K562 (cell line): ENCODE data around the gene UPP1. TPM values are rescaled to one million over a fixed set of nuclear protein-coding genes. Genes with fewer than 3 reads are reported as not detected.

ENCODE experiments used
- CC2D1A ChIP-seq: fragments of 450-650 bp; IDR thresholded peaks from 2 replicates; pipeline ENCODE4 v1.6.1; 2017; ENCODE audit warnings: mild to moderate bottlenecking
- E2F8 ChIP-seq: fragments of 450-650 bp; IDR thresholded peaks from 2 replicates; pipeline ENCODE4 v1.7.1; 2018; ENCODE audit warnings: mild to moderate bottlenecking, low read depth; ENCODE audit not compliant: partially characterized antibody
- KDM4B ChIP-seq, 2 experiments: fragments of 450-650 bp in 1 of 2; sonication (generic) in 1 of 2; IDR thresholded peaks; 2 replicates each; pipeline ENCODE4 v1.6.1; 2016 to 2017; ENCODE audit warnings: borderline replicate concordance in 2 of 2, antibody characterized with exemption in 1 of 2, low read depth in 1 of 2, mild to moderate bottlenecking in 1 of 2
- MTA1 ChIP-seq: fragments of 450-650 bp; IDR thresholded peaks from 2 replicates; pipeline ENCODE4 v1.6.1; 2017; ENCODE audit warnings: borderline replicate concordance
- OTX1 ChIP-seq: fragments of 450-650 bp; formaldehyde crosslinking; IDR thresholded peaks from 2 replicates; pipeline ENCODE4 v1.4.0; 2022; ENCODE audit warnings: mild to moderate bottlenecking
- TAF15 ChIP-seq: fragments of 200-400 bp; formaldehyde crosslinking; IDR thresholded peaks from 2 replicates; pipeline ENCODE4 v1.6.1; 2017; ENCODE audit warnings: mild to moderate bottlenecking, low read depth, low read length, moderate library complexity
- THRA ChIP-seq: fragments of 450-650 bp; IDR thresholded peaks from 2 replicates; pipeline ENCODE4 v1.6.1; 2017; ENCODE audit warnings: mild to moderate bottlenecking, moderate library complexity
- ZNF232 ChIP-seq: sonication (generic); formaldehyde crosslinking; IDR thresholded peaks from 2 replicates; pipeline ENCODE4 v1.8.0; 2022; ENCODE audit warnings: mild to moderate bottlenecking, missing genetic modification reagents
- ZNF263 ChIP-seq: sonication (generic); formaldehyde crosslinking; IDR thresholded peaks from 2 replicates; pipeline ENCODE4 v1.8.0; 2022; ENCODE audit warnings: mild to moderate bottlenecking, missing genetic modification reagents, borderline replicate concordance
- polyA plus RNA-seq, 8 experiments: library from polyadenylated mRNA; depleted of rRNA in 4 of 8; stranded (reverse) in 5 of 8; unstranded in 3 of 8; fragments of >200 nt; fragmentation: Nextera tagmentation in 2 of 8; fragmentation: Illumina TruSeq in 1 of 8; extraction: Ambion mirVana in 2 of 8; extraction: Trizol in 1 of 8; gene quantifications; 2 replicates each; pipeline versions ENCODE4 v1.2.1 to v1.2.3, GENCODE V29; 2011 to 2014; ENCODE audit warnings: inconsistent platforms in 1 of 8, missing spikeins in 1 of 8
- total RNA-seq, 7 experiments: library from RNA; depleted of rRNA in 6 of 7; stranded (reverse); fragments of >200 nt in 6 of 7; fragmentation: Illumina TruSeq in 2 of 7; extraction: Trizol in 2 of 7; gene quantifications; 2 replicates each; pipeline versions ENCODE4 v1.2.1 to v1.2.3, GENCODE V29; 2011 to 2021; ENCODE audit warnings: low replicate concordance in 1 of 7
- TF ChIP-seq, protein P1 (sequence below): fragments of 450-650 bp; IDR thresholded peaks from 2 replicates; pipeline ENCODE4 v1.6.1; 2018; ENCODE audit warnings: mild to moderate bottlenecking, low read depth; ENCODE audit not compliant: partially characterized antibody

The UPP1 gene
- total and polyA plus RNA-seq, 9 of the 15 experiments (the other 6 are each of a cell fraction or from before 2014, with no cell fraction given) = 0.38 to 2.4 (median 0.61) TPM

DNA sequence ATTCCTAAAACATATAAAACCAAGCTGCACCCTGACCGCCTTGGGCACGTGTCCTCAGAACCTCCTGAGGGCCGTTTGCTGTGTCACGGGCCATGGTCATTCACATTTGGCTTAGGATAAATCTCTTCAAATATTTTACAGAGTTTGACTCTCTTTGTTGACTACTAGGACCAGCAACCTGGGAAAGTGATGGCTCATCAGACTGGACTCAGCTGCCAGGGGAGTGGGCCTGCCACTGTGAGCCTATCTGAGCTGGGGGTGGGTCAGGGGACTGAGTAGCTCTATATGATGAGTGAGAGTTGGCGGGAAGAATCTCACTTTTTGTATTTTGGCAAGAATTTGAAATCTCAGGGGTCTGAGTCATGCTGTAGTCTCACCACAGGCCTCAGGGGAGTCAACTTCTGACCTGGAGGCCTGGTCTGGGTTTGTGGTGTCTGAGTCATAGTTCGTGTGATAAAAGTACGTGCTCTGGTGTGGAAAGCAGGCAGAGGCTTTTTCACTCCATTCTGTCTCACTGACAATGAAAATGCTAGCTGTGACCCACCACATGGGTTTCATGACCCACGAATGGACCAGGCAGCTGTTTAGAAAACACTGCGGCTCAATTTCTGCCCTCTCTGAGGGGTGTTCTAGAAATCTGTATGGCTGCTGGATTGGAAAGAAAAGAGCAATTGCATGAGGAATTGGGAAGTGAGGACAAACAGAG lies 4.2 kb upstream of the UPP1 start (continued):
- TF ChIP-seq, protein P1, sequence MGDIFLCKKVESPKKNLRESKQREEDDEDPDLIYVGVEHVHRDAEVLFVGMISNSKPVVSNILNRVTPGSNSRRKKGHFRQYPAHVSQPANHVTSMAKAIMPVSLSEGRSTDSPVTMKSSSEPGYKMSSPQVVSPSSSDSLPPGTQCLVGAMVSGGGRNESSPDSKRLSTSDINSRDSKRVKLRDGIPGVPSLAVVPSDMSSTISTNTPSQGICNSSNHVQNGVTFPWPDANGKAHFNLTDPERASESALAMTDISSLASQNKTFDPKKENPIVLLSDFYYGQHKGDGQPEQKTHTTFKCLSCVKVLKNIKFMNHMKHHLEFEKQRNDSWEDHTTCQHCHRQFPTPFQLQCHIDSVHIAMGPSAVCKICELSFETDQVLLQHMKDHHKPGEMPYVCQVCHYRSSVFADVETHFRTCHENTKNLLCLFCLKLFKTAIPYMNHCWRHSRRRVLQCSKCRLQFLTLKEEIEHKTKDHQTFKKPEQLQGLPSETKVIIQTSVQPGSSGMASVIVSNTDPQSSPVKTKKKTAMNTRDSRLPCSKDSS = no peak
- TF ChIP-seq THRA = no peak
- TF ChIP-seq OTX1 = no peak
- no peak for TF ChIP-seq TAF15
- TF ChIP-seq MTA1 = no peak
- no peak for TF ChIP-seq CC2D1A
- TF ChIP-seq E2F8 = peak; percentile 83
- no peak for TF ChIP-seq ZNF263 (CRISPR knock-in tag)
- no peak for TF ChIP-seq KDM4B (IDR thresholded peaks at IDR 0.05; ENCODE audit: borderline replicate concordance in 2 of 2, low read depth in 1 of 2)
- TF ChIP-seq ZNF232 (CRISPR knock-in tag) = no peak
